HG02588 (cell line): ENCODE results near the gene RPS6KB2.
A peak's percentile ranks its signal among the peaks of the same experiment; 100 is the strongest.

ENCODE experiments used
- ATAC-seq: cut with Tn5 transposase; IDR thresholded peaks from one replicate; pipeline ENCODE4 v1.9.1; 2021; ENCODE audit warnings: mild to moderate bottlenecking, moderate library complexity; ENCODE audit not compliant: unreplicated experiment

RPS6KB2 gene

DNA sequence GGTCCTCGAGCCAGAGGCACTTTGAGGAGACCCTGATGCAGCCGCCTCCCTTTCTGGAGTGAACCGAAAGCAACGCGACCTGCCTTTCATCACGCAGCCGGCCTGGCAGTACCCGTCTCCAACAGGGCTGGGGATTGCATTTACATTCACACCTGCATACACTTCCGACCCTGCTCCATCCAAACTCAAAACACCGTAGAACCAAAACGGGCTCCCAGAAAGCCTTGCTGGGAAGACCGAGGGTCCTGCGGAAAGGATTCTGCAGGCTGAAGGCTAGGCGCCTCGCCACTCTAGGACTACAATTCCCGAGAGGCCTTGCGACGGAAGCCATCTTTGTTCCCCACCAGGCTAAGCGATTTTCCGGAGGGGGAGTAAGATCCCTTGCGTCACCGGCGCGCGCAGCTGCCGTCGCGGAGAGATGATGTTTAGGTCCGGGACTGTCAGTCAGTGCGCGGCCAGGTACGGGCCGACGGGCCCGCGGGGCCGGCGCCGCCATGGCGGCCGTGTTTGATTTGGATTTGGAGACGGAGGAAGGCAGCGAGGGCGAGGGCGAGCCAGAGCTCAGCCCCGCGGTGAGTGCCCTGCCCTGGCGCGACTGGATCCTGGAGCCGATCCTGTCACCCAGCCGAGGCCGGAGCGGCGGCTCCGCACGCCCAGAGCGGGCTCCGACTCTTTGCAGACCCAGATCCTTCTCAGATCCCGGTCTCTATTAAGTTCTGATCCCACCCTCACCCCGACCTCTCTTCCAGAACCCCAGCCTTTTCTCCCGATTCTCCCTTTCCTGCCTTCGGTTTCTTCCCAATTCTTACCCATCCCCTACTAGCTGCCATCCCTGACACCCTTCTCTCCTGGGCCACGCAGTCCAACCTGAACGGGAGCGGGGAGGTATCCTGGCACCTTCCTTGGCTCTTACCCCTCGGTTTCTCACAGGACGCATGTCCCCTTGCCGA is at the start of gene RPS6KB2:
Gene RPS6KB2 (plus strand): TSS at position 443 of the 950 bp plus-strand sequence. CDS start 52 bp downstream, at position 495.
- peak; percentile 81 for ATAC-seq

DNA sequence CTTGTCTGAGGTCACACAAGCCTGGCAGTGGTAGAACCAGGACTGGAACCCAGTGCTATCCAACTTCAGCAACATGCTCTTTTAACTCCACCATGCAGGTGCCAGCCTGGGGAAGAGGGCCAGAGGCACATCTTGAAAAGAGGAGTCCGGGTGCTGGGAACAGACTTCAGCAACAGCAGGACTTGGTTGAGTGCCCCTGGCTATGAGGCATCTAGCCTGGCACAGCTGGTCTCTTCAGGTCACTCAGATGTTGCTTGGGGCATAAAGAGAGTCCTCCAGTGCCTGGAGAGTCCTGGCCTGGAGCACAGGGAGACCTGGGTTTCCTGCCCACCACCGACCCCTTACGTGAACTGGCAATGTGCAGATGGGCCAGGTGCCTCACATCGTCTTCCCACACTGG is 49.8 kb upstream of the RPS6KB2 start:
- no peak for ATAC-seq

DNA sequence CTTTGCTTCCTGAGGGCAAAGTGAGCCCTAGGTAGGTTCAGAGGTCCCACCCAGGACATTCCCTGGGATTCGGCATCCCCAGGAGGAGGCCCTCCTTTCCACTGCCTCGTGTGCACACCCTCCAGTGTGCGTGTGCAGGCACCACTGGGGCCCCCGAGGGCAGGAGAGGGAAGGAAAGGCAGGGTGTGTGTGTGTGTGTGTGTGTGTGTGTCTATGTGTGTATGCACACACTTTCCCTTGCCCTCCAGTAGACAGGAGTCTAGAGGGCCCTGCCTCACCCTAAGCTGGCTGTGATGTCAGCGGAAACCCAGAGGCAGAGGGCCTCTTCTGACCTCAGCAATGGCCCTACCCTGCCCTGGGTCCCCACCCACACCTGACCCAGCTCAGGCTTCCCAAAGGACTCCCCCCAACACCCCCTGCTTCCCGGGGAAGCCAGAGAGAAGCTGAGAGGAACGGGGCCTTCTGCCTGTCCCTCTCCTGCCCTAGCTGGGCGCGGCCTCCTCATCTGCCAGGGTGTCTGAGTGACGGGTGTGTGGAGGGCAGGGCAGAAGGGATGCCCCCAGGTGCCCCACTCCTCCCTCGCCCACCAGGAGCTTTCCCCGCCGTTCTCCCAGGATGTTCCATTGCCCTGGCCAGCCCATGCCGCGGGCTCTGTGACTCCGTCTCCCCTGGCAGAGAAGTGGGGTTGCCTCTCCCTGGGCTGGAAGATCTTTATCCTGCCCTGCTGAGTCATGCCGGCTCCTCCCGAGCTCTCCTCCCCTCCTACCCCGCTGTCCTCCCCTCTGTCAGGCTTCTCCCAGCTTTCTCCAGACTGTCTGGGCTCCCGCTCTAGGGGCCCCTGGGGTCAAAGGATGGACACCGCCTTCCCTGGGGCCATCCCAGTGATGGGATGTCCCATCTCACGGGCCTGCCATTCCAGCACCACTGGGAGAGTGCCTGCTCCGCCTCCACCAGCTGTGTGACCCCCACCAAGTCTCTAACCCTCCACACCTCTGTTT is 48.9 kb upstream of the RPS6KB2 start:
- no peak for ATAC-seq

DNA sequence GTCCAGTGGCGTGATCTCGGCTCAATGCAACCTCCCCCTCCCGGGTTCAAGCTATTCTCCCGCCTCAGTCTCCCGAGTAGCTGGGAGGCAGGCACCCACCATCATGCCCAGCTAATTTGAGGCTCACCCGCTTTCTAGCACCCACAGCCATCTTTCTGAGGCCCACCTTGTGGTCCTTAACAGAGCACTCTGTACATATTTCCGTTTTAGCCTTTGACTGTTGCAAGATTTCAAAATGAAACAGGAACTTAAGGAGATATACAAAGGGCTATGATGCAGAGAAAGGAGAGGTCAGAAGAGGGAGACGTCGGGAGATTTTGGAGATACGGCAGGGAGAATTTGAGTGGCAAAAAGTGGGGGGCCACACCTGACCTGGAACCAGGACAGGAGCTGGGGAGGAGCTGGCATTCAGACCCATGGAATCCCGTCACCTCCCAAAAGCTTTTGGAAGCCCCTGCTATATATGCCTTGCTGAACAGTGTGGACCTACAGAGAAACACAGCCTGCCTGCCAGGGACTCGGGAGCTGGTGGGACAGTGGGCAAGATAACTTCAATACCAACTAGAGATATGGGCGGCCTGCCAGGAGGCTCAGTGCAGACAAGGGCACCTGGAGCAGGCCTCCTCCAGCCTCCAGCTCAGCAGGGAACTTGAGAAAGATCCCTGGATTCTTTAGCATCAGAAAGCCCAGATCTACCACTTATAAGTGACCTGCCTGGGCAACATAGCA is 46.9 kb upstream of the RPS6KB2 start:
- ATAC-seq = no peak

DNA sequence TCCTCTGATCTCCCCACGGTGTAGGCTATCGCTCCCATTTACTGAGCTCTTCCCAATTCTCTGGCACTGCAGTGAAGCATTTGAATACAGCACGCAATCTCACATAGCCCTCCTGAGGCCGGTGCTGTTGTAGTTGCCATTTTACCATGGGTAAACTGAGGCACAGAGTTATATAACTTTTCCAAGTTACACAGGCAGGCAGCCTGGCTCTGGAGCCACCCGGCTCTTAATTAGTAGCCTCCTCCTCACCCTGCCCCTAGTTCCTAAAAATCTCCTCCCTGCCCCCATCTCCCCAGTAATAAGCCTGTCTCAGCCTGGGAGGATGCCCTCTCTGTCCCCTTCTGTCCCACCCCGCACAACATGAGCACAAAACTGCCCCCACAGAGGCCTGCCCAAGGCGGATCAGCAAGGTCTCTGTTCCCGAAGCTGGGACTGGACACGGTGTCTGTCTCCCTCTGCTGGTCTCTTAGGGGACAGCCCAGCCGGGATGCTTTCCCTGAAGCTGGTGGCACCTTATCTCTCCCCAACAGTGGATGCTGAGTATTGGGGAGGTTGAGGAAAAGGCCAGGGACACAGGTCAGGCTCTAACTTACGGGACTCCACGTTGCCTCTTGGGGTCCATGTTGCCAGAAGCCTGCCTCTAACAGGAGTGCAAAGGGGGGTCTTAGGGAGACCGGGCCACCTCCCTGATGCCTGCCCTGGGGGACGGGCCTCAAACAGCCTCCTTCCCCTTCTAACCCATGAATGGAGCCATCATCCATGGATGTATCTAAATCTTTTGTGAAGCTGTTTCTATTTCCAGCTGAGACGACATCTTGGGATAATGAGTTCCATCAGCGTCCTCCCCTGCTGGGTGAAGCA is 45.8 kb upstream of the RPS6KB2 start:
- ATAC-seq = peak; percentile 52

DNA sequence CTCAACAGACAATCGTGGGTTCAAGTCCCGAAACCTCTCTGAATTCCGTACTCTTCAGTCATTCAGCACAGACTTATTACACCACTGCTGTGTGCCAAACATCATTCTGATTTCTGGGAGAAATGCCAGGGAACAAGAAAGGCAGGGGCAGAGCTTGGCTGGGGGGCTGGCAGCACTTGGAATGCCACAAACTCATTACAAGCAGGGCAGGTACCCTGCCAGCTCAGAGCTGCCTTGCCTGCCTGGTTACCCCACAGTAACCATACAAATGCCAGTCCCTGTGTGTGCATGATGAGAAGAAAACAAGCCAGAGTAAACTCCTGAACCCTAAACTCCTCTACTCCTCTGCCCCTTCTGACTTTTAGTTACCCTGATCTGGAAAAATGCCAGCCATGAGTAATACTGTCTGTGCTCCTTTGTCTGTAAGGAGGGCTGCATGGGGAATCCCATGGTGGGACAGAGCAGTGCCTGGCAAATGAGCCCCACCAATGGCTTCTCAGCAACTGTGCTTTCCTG is 43.4 kb upstream of the RPS6KB2 start:
- no peak for ATAC-seq

DNA sequence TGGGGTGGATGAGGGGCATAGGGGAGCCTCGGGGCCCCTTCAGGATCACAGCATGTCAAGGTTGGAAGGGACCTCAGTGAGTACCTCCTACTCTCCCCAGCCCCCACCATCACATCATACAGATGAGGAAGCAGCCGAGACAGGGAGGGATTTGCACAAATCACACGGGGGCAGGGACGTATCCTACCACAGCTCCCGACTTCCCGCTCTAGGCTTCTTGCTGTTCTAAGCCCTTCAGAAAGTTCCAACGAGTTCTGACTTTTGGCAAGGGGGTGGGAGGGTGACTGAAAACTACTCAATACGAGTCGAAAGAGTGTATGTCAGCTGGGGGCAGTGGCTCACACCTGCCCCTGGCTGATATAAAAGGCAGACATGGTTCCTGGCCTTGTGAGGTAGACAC is 41.2 kb upstream of the RPS6KB2 start:
- ATAC-seq = no peak

DNA sequence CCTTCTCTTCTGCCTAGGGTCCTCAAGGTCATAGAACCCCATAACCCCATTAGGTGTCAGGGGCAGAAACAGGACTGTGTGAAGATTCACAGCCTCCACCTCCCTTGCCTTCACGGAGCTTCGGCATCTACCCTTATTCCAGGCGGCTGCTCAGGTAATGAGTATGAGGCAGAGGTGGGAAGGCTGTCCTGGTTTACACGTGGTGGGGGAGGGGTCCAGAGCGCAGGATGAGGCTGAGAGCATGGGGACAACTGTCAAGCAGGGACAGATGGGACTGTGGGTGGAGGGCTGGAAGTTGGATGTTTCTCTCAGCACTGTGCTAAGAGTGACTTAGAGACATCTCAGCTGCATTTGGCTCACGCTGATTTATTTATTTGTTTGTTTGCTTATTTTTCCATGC is 40.8 kb upstream of the RPS6KB2 start:
- ATAC-seq = no peak

DNA sequence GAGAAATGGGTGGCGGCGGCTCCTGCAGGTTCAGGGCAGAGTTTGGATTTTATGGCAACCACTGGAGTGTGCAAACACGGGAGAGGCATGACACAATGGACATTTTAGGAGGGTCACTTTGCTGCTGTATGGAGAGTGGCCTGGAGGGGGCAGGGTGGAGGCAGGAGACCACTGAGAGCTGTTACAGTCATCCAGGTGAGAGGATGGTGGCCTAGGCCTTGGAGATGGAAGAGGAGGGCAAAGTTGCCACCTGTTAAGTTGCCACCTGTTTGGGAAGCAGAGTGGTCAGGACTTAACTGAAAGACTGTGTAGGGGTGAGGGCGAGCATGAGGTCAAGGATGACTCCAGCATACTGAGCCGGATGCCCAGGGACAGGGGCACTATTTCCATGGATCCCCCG is 38.8 kb upstream of the RPS6KB2 start:
- no peak for ATAC-seq

DNA sequence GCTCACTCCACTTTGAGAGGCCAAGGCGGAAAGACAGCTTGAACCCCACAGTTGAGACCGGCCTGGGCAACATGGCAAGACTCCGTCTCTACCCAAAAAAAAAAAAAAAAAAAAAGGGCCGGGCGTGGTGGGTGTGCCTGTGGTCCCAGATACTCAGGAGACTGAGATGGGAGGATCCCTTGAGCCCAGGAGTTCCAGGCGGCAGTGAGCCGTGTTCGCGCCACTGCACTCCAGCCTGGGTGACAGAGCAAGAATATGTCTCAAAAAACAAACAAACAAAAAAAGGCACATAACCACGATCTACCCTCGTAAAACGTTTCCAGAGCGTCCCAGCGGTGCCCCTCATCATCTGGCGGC is 37.4 kb upstream of the RPS6KB2 start:
- ATAC-seq = no peak

DNA sequence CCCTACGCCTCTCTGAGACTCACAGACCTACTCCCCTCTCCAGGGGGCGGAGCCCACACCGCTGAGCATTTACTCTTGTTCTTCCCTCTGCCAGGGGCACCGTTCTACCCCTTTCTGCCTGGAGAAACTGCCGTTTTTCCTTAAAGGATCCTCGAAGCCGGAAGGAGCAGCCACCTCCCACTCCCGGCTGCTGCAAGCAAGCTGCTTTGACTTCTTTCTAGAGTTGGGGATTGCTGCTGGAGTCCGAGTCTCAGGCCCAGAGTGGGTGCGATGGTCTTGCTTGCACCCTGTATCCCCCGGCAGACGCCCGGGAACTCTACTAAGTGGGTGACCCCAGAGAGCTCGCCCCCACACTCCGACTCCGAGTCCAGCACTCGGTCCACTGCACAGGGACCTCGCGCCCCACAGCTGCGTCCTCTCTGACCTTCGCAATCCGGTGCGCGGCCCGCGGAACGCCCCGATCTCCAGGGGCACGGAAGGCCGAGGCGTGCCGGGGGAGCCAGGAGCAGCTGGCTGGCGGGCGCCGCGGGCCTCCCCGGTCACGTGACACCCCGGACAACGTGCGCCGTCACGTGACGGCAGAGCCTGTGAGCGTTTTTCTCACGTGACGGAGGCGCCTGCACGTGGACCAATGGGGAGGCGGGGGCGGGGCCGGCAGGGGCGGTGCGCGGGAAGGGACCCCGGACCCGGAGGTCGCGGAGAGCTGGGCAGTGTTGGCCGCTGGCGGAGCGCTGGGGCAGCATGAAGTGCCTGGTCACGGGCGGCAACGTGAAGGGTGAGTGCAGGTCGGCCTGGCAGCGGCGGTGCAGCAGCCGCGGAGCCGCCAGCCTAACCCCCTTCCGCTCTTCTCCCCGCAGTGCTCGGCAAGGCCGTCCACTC is 36.8 kb upstream of the RPS6KB2 start, which contains the start of gene RAD9A:
Gene RAD9A (plus strand): TSS at position 683 of the 879 bp plus-strand sequence. CDS start 59 bp downstream, at position 742.
- ATAC-seq = peak; percentile 58

DNA sequence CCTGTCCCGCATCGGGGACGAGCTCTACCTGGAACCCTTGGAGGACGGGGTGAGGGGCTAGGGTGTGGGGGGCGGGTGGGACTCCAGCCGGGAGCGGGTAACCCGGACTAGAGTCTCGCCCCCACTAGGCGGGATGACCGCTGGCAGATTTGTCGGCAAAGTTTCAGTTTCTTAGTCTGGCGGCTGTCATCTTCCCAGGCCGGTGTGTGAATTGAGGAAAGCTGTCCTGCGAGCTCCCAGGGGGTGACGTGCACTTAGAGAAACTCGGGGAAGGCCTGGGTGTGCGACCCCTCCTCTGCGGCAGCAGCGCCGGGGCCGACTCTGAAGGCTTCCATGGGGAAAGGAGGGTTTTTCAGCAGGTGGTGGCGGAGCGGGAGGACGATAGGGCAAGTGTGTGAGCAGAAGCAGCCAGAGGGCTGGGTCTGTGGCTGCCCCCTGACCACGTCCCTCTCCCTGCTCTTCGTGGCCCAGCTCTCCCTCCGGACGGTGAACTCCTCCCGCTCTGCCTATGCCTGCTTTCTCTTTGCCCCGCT is 36.0 kb upstream of the RPS6KB2 start:
- ATAC-seq = no peak

DNA sequence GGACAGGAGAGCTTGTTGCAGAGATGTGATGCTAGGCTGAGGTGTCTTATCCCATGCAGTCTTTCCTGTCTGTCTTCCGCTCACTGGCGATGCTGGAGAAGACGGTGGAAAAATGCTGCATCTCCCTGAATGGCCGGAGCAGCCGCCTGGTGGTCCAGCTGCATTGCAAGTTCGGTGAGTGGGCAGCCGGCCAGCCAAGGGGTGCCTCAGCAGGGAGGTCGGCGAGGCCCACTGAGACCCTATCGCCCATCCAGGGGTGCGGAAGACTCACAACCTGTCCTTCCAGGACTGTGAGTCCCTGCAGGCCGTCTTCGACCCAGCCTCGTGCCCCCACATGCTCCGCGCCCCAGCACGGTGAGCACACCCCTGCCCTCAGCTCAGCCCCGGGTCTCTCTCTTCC is 34.9 kb upstream of the RPS6KB2 start:
- no peak for ATAC-seq

DNA sequence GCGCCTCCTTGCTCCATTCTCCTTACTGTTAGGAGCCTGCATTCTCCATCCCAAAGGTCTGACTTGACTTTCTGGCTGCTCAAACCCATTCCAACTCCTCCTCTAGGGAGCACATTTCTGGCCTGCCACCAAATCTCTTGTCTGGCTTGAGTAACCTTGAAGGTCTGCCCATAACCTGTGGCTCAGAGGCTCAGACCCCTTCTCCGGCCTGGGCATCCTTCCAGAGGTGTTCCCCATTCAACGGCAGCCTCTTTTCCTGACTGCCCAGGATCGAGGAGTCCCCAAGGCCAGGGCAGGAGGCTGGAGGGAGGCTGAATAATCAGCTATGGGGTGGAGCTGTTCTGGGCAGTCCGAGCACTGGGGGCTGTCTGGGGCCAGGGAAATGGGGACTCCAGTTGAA is 34.3 kb upstream of the RPS6KB2 start:
- ATAC-seq = no peak

DNA sequence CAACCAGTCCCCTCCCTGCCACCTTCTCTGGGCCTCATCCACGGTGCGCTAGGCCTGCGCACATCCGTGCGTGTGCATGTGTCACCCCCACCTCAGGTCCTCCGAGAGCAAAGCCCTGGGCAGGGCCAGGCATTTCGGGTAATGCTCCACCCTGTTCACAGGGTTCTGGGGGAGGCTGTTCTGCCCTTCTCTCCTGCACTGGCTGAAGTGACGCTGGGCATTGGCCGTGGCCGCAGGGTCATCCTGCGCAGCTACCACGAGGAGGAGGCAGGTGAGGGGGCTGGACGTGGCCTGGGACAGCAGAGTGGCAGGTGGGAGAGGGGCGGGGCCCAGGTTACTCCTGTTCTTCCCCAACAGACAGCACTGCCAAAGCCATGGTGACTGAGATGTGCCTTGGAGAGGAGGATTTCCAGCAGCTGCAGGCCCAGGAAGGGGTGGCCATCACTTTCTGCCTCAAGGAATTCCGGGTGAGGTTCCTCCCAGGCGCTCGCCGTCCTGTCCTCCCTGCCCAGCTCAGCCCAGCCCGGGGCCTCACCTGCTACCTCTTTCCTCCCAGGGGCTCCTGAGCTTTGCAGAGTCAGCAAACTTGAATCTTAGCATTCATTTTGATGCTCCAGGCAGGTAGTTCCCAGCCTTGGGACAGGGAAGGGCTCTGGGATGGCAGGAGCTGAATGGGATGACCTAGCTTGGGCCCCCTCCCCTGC is 32.6 kb upstream of the RPS6KB2 start:
- ATAC-seq = no peak

DNA sequence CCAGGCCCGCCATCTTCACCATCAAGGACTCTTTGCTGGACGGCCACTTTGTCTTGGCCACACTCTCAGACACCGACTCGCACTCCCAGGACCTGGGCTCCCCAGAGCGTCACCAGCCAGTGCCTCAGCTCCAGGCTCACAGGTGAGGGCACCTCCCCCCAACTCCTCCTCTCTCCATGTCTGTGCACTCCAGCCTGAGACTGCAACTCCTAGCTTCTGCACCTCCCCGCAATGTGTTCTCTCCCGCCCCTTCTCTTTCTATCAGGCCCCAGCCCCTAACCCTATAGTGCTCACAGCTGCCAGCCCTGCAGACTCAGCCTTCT is 32.1 kb upstream of the RPS6KB2 start:
- ATAC-seq = no peak

DNA sequence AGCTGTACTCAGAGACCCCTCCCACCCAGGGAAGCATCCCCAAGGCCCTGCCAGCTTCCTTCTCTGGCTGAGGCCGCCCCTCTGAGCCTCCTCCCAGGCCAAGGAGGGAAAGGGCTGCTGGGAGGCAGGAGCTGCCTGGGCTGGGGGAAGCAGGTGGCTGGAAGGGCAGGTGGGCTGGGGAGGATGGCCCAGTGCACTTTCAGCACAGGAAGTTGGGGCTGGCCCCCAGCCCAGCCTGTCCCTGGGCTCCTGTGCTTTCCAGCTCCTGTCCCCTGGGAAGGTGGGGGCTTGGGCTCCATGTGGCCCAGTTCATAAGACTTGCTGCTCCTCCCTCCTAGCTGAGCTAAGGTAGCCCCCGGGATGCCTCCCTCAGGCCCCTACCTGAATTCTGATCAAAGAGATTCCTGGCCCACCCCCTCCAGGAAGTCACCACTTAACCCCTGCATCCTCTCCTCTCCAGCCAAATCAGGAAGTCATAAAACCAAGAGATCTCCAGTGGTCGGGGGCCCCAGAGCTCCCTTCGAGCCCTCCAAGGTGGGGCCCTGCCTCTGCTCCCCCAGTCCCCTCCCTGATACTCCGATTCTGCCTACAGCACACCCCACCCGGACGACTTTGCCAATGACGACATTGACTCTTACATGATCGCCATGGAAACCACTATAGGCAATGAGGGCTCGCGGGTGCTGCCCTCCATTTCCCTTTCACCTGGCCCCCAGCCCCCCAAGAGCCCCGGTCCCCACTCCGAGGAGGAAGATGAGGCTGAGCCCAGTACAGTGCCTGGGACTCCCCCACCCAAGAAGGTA is 31.5 kb upstream of the RPS6KB2 start:
- no peak for ATAC-seq
